Hematopoietic multipotent progenitor cell treated with erythropoietin and hydrocortisone succinate and interleukin-3 and kit ligand, for 17 days (in vitro differentiated cells): ENCODE data around the gene STUM.

ENCODE experiments used
- DNase-seq: peaks from one replicate; pipeline ENCODE4 v3.0.0-alpha.2; 2015; ENCODE audit warnings: low spot score

STUM gene

DNA sequence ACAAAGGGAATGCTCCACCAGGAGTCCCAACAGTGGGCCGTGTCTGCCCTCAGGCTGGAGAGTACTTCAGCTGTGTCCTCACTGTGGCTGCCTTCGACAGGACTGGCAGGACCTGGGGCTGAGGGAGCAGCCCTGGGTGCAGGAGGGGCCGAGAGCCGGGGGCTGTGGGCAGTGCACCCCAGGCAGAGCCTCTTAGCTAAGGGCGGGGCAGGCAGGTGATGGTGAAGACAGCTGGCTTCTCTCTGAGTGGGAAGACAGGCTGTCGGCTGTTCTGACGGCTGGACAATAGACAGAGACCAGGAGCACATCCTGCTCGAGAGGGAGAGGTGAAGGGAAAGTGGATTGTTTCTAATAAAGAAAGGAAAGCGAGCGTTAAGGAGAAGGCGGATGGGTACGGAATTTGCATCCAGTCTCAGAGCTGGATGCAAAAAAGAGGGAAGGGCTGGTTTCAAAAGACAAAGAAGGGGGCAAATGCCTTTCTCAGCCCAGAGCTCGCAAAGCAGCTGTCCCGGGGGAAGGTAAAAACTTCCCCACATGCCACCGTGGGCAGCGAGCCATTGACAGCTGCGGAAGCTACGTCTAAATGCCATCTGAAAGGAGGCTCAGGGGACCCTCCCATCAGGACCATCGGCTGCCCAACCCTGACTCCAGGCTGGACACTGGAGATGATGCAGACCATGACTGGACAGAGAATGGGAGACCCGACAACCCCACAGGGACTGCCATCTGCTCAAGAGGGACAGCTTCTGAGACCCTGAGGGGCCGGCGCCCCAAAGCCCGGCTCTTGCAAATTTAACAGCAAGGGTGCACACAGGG, 92.0 kb downstream of the STUM start:
- no peak for DNase-seq

DNA sequence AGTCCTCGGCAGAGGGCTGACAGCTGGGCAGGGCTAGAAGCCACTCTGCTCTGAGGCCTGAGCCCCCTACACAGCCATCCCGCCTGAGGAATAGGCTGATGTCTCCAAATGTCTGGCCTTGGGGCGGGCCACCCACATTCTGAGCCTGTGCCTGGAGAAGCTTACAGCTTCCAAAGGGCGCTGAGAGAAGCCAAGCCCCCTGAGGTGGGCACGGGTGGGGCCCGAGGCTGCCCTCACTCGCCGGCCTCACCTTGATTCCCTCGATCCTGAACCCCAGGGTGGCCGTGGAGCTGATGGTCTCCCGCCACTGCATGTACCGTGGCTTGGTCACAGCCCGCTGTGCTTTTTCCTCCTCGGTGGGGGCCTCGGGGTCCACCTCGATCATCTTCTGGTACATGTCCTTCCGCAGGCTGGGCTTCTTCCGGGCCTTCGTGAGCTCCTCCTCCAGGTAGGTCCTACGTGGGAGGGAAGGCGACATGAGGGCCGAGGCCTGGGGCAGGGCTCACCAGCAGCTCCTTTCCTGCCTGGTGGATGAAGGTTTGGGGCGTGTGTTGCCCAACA, 93.2 kb downstream of the STUM start:
- DNase-seq = no peak

GRCh38 chr1:226642421-226642820, 93.9 kb downstream of the STUM start:
- DNase-seq = no peak

DNA sequence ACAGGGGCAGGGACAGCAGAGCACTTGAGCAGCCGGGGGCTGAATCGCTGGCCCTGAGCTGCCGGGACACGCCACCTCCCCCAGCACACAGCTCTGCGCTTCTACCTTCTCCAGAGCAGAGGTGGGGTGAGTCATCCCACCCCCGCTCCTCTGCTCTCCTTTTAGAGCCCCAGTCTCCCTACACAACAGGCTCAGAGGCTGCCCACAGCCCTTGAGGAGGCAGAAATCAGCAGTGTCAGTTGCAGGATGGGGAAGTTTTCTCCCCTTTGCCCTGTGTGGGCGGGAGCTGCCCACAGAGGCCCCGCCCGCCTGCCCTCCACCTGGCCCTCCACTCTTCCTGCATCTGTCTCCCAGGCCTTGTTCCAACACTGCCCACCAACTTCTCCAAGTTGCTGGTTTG, 94.6 kb downstream of the STUM start:
- DNase-seq = no peak

GRCh38 chr1:226643611-226644540, 95.3 kb downstream of the STUM start:
- no peak for DNase-seq

DNA sequence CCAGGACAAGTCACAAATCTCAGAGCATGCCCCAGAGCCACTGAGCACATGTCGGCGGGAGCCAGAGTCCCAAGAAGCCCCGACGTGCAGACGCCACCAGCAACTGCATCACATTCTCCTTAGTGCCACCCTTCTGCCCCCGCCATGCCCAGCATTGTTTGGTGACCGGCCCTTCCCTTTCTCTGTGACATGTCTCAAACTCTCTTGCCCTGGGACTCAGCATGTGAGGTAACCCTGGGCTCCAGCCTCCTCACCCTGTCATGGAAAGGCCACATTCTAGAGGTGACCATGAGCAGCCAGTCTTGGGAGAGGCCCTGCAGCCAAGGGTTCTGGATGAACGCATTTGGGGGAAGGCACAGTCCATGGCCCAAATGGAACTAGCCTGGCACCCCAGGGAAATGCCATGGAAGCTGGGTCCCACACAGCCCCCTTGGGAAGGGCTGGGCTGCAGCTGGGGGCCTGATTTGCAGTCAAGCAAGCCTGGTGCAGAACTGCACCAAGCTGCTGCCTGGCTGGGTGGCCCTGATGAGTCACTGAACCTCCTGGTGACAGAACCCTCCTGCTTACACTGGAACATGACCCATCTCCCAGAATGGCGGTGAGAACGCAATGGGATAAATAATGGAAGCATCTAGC, 96.1 kb downstream of the STUM start:
- no peak for DNase-seq

DNA sequence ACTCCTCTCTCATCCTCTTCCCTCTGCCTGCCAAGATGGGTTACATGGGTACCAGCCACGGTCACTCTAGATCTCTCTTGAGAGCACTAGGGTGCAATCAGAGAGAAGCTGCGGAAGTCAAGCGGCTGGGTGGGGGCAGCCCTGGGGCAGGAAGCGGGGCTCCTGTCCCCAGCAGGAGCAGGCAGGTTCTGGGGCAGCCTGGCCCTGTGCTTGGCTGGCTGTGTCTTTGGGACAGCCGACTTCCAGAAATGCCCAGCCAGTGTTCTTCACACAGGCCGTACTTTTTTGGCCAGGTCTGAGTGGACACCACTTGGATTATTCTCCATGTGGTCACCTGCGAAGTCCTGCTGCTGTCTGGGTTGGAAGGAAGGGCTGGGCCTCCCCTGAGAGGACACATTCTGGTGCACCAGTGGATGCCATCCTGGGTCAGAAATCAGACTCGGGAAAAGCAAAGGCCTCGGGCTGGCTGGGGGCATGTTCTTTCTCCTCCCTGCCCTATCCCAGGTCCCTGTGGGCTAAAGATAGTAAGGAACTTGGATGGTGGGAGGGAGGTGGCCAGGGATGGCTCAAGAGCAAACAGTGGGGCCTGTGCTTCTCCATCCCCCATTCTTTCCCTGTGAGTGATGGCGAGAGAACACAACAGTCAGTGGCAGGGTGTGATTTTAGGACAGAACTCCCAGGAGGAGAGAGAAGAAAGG, 96.9 kb downstream of the STUM start:
- DNase-seq = no peak

DNA sequence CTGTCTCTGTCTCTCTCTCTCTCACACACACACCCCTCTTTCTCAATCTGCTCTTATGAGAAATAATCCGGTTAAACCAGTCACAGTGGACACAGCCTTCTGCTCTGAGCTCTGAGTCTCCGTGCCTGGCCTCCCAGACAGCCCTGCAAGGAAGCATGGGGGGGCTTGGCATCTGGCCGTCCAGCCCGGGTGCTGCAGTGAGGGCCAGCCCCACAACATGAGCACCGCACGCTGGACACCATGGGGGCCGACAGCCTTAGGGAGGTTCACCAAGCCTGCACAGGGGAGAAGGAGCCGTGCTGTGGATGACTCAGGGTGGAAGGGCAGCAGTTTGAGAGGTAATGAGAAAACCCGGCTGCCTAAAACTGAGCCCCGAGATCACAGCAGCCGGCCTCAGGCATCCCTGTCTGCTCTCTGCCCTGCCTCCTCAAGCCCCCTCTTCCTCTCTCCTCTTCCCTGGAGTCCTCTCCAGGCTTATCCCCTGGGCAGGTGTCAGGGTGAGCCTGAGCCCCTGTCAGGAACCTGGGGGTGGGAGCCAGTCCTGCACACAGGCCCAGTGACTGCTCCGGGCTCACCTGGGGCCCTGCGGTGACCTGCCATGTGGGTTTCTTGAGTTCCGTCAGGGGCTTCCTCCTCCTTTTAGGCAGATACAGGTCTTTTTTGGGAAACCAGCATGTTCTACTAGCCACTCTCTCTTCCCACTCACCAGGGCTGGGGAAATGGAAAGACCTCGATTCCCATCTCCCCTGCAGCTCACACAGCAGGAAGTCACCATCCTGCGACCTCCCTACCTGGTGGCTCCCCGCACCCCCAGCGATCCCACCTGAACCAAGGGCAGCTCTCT, 97.7 kb downstream of the STUM start:
- no peak for DNase-seq

GRCh38 chr1:226646870-226647449, 98.4 kb downstream of the STUM start:
- no peak for DNase-seq

DNA sequence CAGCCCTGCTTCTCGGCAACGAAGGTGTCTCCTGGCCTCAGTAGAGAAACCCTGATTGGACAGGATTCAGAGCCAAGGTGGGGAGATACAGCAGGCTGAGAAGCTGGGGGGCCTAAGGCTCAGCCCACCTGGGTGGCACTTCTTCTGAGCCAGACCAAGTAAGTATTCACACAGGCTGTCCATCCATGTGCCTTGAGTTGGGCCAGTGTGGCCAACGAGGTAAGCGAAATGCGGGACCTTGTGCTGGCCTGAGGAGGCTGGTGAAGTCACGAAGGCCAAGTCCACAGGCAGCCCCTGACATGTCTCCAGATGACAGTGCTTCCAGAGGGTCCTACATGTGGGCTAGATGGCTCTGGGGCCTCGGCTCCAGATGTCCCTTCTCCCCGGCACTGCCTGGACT, 99.2 kb downstream of the STUM start:
- no peak for DNase-seq

DNA sequence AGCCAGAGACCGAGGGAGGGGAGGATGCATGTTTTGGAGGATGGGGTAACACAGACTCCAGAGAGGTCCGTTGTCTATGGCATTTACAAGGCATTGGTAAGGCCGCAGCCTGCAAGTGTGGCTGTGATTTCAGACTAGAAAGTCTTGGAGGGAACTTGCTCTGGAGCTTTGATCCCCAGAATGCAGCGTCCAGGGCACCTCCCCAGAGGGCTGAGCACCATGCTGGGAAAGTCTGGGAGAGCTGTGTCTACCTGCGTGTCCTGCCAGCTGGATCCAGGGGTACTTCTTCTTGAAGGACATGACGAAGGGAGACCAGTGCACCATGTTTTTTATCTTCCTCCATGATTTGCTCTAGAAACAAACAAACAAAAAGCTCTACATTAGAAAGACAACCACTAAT, 99.9 kb downstream of the STUM start:
- no peak for DNase-seq

DNA sequence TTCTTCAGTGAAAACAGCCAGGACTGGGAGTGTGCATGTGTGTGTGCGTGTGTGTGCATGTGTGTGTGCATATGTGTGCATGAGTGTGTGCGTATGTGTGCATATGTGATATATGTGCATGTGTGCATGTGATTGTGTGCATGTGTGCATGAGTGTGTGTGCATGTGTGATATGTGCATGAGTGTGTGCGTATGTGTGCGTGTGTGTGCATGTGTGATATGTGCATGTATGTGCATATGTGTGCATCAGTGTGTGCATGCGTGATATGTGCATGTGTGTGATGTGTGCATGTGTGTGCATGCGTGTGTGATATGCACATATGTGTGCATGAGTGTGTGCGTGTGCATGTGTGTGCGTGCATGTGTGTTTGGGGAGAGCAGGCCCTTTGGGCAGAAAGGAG, 100.7 kb downstream of the STUM start:
- DNase-seq = no peak

DNA sequence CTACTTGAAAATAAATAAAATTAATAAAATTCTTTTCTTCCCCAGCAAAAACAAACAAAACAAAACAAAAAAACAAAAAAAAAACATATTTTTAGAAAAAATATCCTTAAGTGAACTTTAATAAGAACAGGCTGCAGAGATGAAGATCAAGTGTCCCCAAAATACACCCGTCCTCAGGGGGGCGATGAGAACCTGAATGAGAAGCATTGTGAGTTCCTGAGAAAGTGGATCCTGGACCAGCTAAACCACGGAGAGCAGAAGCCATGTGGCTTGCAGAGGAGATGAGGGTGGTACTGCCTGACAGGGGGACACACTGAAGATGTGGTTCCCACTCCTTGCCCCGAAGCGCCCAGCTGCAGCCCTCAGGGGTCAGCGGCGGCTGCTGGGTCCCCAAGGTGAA, 101.2 kb downstream of the STUM start:
- no peak for DNase-seq

- no peak for DNase-seq
Measured at GRCh38 chr1:226650236-226650841, 101.8 kb downstream of the STUM start.

DNA sequence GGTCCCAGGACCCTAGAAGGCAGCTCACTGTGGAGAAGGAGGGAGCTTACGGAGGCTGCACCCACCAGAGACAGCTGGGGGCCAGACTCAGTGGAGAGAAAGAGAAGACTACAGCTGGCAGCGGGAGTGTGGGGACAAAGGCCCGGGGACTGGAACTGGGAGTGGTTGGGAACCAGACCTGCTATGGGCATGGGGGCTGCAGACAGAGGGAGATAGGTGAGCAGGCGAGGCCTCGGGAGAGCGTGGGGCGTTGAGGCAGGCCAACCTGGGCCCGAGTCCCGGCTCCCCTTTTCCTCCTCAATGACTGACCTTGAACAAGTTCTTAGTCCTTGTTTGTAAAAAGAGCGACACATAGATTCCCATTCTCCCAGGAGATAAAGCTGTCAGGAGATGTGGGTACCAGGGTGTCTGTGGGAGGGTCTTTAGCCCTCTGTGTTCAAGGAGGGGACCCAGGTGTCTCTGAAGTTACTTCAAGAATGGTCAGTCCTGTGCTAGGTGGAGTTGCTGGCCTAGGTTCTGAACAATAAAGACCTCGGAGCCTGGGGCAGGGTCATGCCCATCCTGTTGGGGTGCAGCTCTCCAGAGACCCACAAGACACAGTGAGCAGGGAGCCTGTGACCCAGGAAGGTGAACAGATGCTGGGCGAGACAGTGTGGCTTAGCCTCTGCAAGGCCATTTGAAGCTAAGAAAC, 102.6 kb downstream of the STUM start:
- no peak for DNase-seq

GRCh38 chr1:226651732-226652105, 103.2 kb downstream of the STUM start:
- no peak for DNase-seq

DNA sequence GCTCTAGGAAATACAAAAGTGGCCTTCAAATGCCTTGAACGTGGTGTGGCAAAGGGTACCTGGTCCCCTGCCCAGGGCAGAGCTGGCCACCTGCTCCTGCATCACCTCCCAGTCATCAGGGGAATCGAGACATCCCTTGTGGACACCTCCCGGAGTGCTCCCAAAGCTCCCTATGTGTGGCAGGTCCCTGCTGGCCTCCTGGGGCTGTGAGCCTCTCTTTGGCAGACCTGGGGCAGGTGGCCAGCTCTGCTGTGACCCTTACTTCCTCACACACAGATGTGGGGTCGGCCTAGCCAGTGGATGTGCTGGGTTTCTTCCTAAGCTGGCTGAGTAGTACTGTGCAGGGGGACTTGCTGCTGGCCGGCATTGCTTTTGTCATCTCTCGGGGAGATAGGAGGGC, 104.0 kb downstream of the STUM start:
- DNase-seq = no peak

- DNase-seq = no peak
Measured at GRCh38 chr1:226653311-226653921, 104.9 kb downstream of the STUM start.

DNA sequence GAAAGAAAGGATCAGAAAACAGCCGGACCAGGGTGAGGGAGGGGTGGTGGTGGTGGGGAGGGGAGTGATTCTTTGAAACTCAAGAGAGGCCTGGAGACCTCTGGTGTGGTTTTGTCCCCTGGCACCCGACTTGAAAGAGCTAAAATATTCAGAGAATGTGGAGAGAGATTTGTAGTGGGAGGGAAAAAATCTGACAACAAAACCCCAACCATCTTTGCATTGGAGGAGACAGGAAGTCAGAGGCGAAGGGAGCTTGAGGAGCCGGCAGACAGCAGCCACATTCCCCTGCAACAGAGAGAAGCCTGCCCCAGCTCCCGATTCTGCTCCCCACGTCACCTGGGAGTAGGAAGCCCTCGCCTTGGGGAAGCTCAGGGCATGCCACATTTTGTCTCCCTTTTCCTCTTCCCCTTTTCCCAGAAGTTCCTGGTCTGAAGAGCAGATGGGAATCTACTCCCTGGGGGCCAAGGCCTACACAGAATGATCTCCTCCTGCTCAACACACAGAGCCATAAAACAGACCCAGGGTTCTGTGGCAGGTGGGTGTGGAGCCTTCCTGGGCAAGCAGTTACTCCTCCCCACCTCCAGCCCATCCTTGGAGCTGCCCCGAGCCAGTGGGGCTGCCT, 105.6 kb downstream of the STUM start:
- no peak for DNase-seq
